Activated CD8-positive, alpha-beta memory T cell treated with anti-CD3 and anti-CD28 coated beads for 36 hours (primary cell): Measurements from ENCODE around the gene TST. TPM values are rescaled to one million over a fixed set of nuclear protein-coding genes. Genes with fewer than 3 reads are reported as not detected.

Experiments
- CTCF ChIA-PET: fragments of 350-600 bp; sonication (Branson Sonifier 250); formaldehyde crosslinking; loops from one replicate; lab custom pipeline; 2021; ENCODE audit warnings: antibody characterized with exemption; lab: Charles Lee
- POLR2A ChIA-PET: fragments of 350-600 bp; sonication (Branson Sonifier 250); formaldehyde crosslinking; loops from one replicate; lab custom pipeline; 2021; ENCODE audit warnings: antibody characterized with exemption; lab: Charles Lee
- total RNA-seq, 2 experiments: library from RNA; stranded (reverse); gene quantifications; one replicate each; pipeline ENCODE4 v1.2.3, GENCODE V29; 2021

Gene TST
- total RNA-seq, 2 experiments from 2014 or later, result 5.0 to 6.0 TPM

GRCh38 chr22:37022483-37023337, 3.5 kb upstream of the TST start:
- POLR2A ChIA-PET, result no interaction called here
- CTCF ChIA-PET, result interaction anchor here (0.6 to 4.2 kb wide), 4 partner anchors 21 to 268 kb away, joined by 3 to 16 read pairs (median 4); no protein-coding TSS in a partner anchor

- POLR2A ChIA-PET, result no interaction called here
- CTCF ChIA-PET, result interaction anchor here (0.6 to 4.2 kb wide), 12 partner anchors 8 to 648 kb away, joined by 3 to 16 read pairs (median 3); no protein-coding TSS in a partner anchor
Observed at GRCh38 chr22:37021710-37022482, 2.6 kb upstream of the TST start.

- CTCF ChIA-PET, result interaction anchor here (0.6 to 4.2 kb wide), 9 partner anchors 8 to 649 kb away, joined by 3 to 16 read pairs (median 3); no protein-coding TSS in a partner anchor
Observed at GRCh38 chr22:37021041-37021440, 1.8 kb upstream of the TST start.

GRCh38 chr22:37020192-37020479, 889 bp upstream of the TST start:
- ChIA-PET CTCF (interaction anchor here (0.9 to 4.2 kb wide), 4 partner anchors 21 to 179 kb away, joined by 3 to 16 read pairs (median 6); no protein-coding TSS in a partner anchor), POLR2A (no interaction called here)

More at GRCh38 chr22:37021041-37021440, 1.8 kb upstream of the TST start:
- POLR2A ChIA-PET, result no interaction called here

- ChIA-PET CTCF (interaction anchor here (0.7 to 2.3 kb wide), 5 partner anchors 20 to 181 kb away, joined by 3 to 8 read pairs (median 3); no protein-coding TSS in a partner anchor), POLR2A (interaction anchor here (0.7 to 1.0 kb wide), 2 partner anchors 41 to 467 kb away, joined by 3 read pairs; no protein-coding TSS in a partner anchor)
Observed at GRCh38 chr22:37018815-37019308, 385 bp downstream of the TST start.

- POLR2A ChIA-PET, result interaction anchor here (1.0 kb wide), 1 partner anchor 40 kb away, joined by 3 read pairs; no protein-coding TSS in a partner anchor
- CTCF ChIA-PET, result interaction anchor here (0.9 to 2.3 kb wide), 5 partner anchors 19 to 181 kb away, joined by 3 to 8 read pairs (median 3); no protein-coding TSS in a partner anchor
Observed at GRCh38 chr22:37018086-37018814, 997 bp downstream of the TST start.

GRCh38 chr22:37017356-37017755, 1.9 kb downstream of the TST start:
- ChIA-PET POLR2A (interaction anchor here (0.6 kb wide), 1 partner anchor 485 kb away, joined by 3 read pairs; no protein-coding TSS in a partner anchor), CTCF (interaction anchor here (0.9 to 1.3 kb wide), 2 partner anchors 8 to 29 kb away, joined by 3 read pairs; no protein-coding TSS in a partner anchor)

- POLR2A ChIA-PET, result no interaction called here
- CTCF ChIA-PET, result interaction anchor here (0.6 to 1.3 kb wide), 2 partner anchors 9 to 463 kb away, joined by 3 to 4 read pairs; no protein-coding TSS in a partner anchor
Observed at GRCh38 chr22:37016134-37016910, 2.9 kb downstream of the TST start.

GRCh38 chr22:37015587-37015878, 3.7 kb downstream of the TST start:
- ChIA-PET CTCF (interaction anchor here (2.1 kb wide), 1 partner anchor 258 kb away, joined by 4 read pairs; no protein-coding TSS in a partner anchor), POLR2A (no interaction called here)

GRCh38 chr22:37014835-37015586, 4.2 kb downstream of the TST start:
- POLR2A ChIA-PET, result no interaction called here

GRCh38 chr22:37014415-37014806, 4.8 kb downstream of the TST start:
- POLR2A ChIA-PET, result no interaction called here
- CTCF ChIA-PET, result interaction anchor here (1.0 to 2.1 kb wide), 2 partner anchors 29 to 257 kb away, joined by 3 to 4 read pairs; no protein-coding TSS in a partner anchor

More at GRCh38 chr22:37014835-37015586, 4.2 kb downstream of the TST start:
- CTCF ChIA-PET, result interaction anchor here (2.1 kb wide), 1 partner anchor 258 kb away, joined by 4 read pairs; no protein-coding TSS in a partner anchor

- POLR2A ChIA-PET, result no interaction called here
- CTCF ChIA-PET, result interaction anchor here (1.2 to 1.5 kb wide), 2 partner anchors 9 to 31 kb away, joined by 3 to 5 read pairs; no protein-coding TSS in a partner anchor
Observed at GRCh38 chr22:37012956-37013355, 6.3 kb downstream of the TST start.

- CTCF ChIA-PET, result interaction anchor here (1.5 kb wide), 1 partner anchor 31 kb away, joined by 5 read pairs; no protein-coding TSS in a partner anchor
Observed at GRCh38 chr22:37012262-37012904, 6.9 kb downstream of the TST start.

GRCh38 chr22:37011472-37011871, 7.8 kb downstream of the TST start:
- ChIA-PET CTCF (interaction anchor here (0.9 to 1.5 kb wide), 2 partner anchors 10 to 32 kb away, joined by 3 to 5 read pairs; no protein-coding TSS in a partner anchor), POLR2A (no interaction called here)

More at GRCh38 chr22:37012262-37012904, 6.9 kb downstream of the TST start:
- POLR2A ChIA-PET, result no interaction called here

- ChIA-PET POLR2A (no interaction called here), CTCF (interaction anchor here (0.9 kb wide), 1 partner anchor 10 kb away, joined by 3 read pairs; no protein-coding TSS in a partner anchor)
Observed at GRCh38 chr22:37010976-37011375, 8.3 kb downstream of the TST start.

- ChIA-PET POLR2A (no interaction called here), CTCF (no interaction called here)
Observed at GRCh38 chr22:37010174-37010573, 9.1 kb downstream of the TST start.
